SKM-1 treated with dmso at 0.1 percent for 144 hours (cell line): ENCODE data around the gene TREH.
A peak's percentile ranks its signal among the peaks of the same experiment; 100 is the strongest.
"Not testable (repeated sequence)": the region's sequence is repeated elsewhere in the genome, so short reads cannot be mapped to it uniquely, and the experiment has no call there.

Source experiments
- DNase-seq: peaks from one replicate; lab custom pipeline; 2025; ENCODE audit not compliant: unreplicated experiment; lab: John Stamatoyannopoulos, UW

The TREH gene

GRCh38 chr11:118697346-118697745 lies 17.9 kb upstream of the TREH start:
- no peak for DNase-seq

- no peak for DNase-seq
Measured at GRCh38 chr11:118696673-118697226, 17.3 kb upstream of the TREH start.

GRCh38 chr11:118694771-118695170 lies 15.3 kb upstream of the TREH start:
- no peak for DNase-seq

GRCh38 chr11:118694185-118694584 lies 14.7 kb upstream of the TREH start:
- DNase-seq: no peak

- no peak for DNase-seq
Measured at GRCh38 chr11:118691926-118692830, 12.7 kb upstream of the TREH start.

- DNase-seq: no peak
Measured at GRCh38 chr11:118690553-118691304, 11.3 kb upstream of the TREH start.

GRCh38 chr11:118689852-118690552 lies 10.6 kb upstream of the TREH start:
- DNase-seq: peak; percentile 66

- DNase-seq: no peak
Measured at GRCh38 chr11:118689503-118689851, 10.0 kb upstream of the TREH start.

GRCh38 chr11:118688851-118689502 lies 9.5 kb upstream of the TREH start:
- no peak for DNase-seq

GRCh38 chr11:118688339-118688738 lies 8.9 kb upstream of the TREH start:
- DNase-seq: not testable (repeated sequence)

GRCh38 chr11:118687906-118688305 lies 8.5 kb upstream of the TREH start:
- DNase-seq: no peak

GRCh38 chr11:118684187-118684586 lies 4.7 kb upstream of the TREH start:
- DNase-seq: no peak

GRCh38 chr11:118682939-118683338 lies 3.5 kb upstream of the TREH start:
- DNase-seq: not testable (repeated sequence)

GRCh38 chr11:118682372-118682771 lies 2.9 kb upstream of the TREH start:
- no peak for DNase-seq

GRCh38 chr11:118678908-118679307 lies 542 bp downstream of the TREH start:
- not testable (repeated sequence) for DNase-seq

GRCh38 chr11:118677977-118678376 lies 1.5 kb downstream of the TREH start:
- no peak for DNase-seq

GRCh38 chr11:118674082-118674435 lies 5.4 kb downstream of the TREH start:
- DNase-seq: no peak

GRCh38 chr11:118673361-118674081 lies 5.9 kb downstream of the TREH start:
- DNase-seq: no peak

GRCh38 chr11:118672846-118673245 lies 6.6 kb downstream of the TREH start:
- DNase-seq: no peak

GRCh38 chr11:118671254-118671653 lies 8.2 kb downstream of the TREH start:
- DNase-seq: no peak
